Activated CD4-positive, CD25-positive, alpha-beta regulatory T cell treated with anti-CD3 and anti-CD28 coated beads, Interleukin-2, amount 50 U/mL, for 24 hours (primary cell): ENCODE measurements around the gene SNAP29.
A peak's percentile ranks its signal among the peaks of the same experiment; 100 is the strongest.
"Not testable (repeated sequence)": the region's sequence is repeated elsewhere in the genome, so short reads cannot be mapped to it uniquely, and the experiment has no call there.

Experiments
- ATAC-seq, 2 donors: fragments of 150-1000 bp; cut with Tn5 transposase; one replicate each; pipeline ENCODE4 v1.10.0; 2021; ENCODE audit warnings: mild to moderate bottlenecking in 1 of 2, moderate library complexity in 1 of 2

The SNAP29 gene

DNA sequence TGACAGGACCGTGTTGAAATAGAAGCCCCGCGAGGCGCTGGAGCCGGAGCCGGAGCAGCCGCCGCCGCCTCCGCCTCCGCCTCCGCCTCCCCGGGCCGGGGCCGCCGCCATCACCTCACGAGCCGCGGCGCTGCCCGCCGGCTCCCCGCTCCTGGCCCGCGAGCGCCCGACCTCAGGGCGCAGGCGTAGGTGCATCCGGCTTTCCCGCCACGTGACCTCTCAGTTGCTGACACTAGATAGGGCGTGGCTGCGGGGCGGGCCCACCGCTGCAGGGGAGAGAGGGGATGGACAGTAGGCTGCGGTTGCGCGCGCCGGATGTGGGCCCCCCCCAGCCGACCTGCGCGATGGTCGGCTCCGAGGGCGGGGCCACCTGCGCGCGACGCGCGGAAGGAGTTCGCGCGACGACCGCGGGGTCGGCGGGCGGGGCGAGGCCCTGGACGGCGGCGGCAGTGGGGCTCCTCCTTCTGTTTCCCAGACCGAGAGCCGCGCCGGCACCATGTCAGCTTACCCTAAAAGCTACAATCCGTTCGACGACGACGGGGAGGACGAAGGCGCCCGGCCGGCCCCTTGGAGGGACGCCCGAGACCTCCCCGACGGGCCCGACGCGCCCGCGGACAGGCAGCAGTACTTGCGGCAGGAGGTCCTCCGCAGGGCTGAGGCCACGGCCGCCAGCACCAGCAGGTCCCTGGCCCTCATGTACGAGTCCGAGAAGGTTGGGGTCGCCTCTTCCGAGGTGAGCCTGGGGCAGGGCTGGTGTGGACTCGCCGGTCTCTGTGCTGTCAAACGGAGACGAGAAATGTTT, at the start of gene SNAP29, which contains the start of gene PI4KA:
Gene SNAP29 (plus strand): TSS at position 393 of the 802 bp plus-strand sequence. CDS start 104 bp downstream, at position 497.
Gene PI4KA (minus strand): TSS at position 197 of the 802 bp plus-strand sequence. CDS start 86 bp downstream, at position 111.
- ATAC-seq: peak; percentile 94 to 95

GRCh38 chr22:20809538-20810185, 49.1 kb upstream of the SNAP29 start:
- no peak for ATAC-seq

DNA sequence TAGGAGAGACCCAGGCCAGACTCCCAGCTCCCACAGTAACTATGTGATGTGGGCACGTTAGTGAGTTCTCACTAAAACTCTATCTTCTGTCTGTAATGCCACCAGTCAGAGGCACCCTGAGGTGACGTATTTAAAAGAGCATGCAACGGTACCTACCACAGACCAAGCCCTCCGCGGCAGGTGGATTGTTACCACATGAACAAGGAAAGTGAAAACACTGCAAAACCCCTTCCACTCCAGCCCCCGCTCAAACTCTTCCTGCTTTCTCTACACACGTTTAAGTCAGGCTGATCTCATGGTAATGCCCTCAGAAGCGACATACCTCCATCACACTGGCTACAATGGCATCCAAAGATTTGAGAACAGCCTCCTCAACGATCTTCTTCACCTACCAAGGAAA, 48.2 kb upstream of the SNAP29 start:
- ATAC-seq: no peak

GRCh38 chr22:20811171-20811570, 47.6 kb upstream of the SNAP29 start:
- no peak for ATAC-seq

DNA sequence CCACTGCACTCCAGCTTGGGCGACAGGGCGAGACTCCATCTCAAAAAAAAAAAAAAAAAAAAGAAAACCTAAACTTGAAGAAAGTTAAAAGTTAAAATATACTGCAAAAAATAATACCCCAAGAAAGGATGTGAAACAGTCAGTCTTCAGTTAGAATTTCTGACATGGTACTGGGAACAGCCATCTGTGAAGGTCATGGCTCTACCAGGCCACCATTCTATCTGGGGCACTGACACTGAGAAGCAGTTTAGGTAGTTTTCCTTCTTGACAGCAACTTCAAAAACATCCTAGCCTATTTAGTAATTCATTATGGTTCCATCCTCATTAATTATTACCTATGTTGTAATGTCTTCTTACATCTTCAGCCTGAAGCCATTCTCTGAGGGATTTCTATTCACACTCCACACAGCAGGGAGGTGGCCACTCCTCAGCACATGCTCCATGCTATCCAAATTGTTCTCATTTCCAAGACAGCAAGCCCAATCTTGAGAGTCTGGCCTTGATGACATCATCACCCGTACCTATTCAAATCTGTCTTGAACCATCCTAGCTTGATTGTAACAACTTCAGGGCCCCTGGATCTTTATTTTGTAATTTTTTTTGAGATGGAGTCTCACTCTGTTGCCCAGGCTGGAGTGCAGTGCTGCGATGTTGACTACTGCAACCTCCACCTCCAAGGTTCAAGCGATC, 46.7 kb upstream of the SNAP29 start:
- no peak for ATAC-seq

DNA sequence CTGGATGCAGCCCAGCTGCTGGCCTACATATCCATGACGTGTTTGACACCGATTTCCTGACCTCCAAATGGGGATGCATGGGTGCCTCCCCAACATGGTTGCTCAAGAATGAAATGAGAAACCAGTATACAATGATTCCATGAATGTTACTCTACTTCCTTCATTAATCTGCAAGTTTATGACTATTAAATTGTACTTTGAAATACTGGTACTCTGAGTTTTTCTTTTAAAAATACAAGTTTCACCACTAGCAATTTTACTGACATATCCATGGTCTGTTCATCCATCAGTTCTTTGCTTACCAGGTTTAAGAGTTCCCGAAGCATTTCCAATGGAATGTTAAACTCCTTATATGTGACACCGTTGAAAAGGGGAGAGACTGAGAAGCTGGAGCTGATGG, 45.8 kb upstream of the SNAP29 start:
- ATAC-seq: no peak

DNA sequence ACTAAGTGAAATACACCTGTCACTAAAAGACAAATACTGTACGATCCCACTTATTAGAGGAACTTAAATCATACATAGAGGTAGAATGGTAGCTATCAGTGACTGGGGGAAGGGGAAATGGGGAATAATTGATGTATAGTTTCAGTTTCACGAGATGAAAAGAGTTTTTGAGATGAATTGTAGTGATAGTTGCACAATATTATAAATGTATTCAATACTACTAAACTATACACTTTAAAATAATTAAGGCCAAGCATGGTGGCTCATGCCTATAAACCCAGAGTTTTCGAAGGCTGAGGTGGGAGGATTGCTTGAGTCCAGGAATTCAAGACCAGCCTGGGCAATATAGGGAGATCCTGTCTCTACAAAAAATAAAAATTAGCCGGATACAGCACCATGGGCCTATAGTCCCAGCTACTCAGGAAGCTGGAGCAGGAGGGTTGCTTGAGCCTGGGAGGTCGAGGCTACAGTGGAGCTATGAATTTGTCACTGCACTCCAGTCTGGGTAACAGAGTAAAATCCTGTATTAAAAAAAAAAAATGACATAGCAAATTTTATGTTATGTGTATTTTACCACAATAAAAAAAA, 44.5 kb upstream of the SNAP29 start:
- no peak for ATAC-seq

DNA sequence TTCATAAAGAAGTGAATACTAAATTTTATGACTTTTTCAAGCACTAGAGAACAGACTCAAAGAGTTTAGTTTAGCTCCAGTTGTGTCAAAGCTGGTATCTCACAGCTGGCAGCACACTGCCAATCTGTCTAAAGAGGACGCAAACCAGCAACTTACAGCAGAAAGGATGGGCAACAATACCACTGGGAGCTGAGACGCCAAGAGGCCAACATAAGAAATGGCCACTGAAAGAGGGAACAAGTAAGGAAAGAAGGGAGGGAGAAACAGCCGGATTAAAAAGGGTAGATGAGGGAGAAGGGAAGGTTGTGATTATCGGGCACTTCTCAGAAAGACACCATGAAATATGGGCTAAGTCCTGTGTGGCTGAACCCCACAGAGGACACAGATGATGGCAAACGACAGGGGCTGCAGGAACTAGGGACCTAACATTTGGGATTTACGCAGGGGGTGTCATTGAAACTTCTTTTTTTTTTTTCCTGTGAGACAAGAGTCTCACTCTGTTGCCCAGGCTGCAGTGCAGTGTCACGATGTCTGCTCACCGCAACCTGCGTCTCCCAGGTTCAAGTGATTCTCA, 43.2 kb upstream of the SNAP29 start:
- ATAC-seq: no peak

DNA sequence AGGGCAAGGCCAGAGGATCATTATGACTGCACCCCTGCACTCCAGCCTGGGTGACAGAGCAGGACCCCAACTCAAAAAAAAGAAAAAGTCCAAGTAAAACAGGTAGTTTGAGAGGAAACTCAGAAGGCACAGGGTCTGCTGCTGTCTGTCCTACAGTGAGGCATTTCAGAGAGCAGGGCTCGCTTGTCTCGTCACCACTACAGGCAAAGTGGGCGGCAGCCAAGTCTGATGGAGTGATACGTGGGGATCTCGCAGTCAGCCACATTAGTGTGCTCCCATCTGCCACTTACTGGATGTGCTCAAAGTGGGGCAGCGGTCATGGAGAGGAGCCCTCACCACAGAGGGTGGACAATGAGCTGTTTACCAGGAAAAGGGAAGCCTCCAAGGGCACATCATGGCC, 42.2 kb upstream of the SNAP29 start:
- ATAC-seq: no peak

DNA sequence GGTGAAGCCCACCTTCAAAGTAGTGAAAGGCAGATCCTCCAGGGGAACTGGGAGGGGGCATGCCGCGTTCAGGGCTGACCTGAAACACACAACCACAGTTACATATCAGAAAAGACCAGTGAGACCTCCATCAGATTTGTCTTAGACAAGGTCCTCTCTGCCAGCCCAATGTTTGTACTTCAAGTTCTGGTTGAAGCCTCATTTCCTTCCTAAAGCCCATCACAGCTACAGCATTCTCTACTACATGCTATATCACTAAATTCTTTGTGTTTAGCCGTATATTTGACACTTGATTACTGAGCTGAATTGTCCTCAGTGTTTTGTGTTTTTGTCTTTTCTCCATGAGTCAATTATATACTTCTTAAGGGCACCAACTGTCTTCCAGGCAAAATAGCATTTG, 40.3 kb upstream of the SNAP29 start:
- no peak for ATAC-seq

- no peak for ATAC-seq
These were observed 39.3 kb upstream of the SNAP29 start for GRCh38 chr22:20819471-20819870.

DNA sequence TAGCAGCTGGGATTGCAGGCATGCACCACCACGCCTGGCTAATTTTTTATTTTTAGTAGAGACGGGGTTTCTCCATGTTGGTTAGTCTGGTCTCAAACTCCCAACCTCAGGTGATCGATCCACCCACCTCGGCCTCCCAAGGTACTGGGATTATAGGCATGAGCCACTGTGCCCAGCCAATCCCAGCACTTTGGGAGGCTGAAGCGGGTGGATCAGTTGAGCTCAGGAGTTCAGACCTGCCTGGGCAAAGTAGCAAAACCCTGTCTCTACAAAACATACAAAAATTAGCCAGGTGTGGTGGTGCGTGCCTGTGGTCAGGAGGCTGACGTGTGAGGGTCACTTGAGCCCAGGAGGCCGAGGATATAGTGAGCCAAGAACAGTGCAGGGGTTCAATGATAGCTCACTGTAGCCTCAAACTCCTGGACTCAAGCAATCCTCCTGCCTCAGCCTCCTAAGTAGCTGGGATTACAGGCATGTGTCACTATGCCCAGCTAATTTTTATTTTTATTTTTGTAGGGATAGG, 37.0 kb upstream of the SNAP29 start:
- ATAC-seq: not testable (repeated sequence)

DNA sequence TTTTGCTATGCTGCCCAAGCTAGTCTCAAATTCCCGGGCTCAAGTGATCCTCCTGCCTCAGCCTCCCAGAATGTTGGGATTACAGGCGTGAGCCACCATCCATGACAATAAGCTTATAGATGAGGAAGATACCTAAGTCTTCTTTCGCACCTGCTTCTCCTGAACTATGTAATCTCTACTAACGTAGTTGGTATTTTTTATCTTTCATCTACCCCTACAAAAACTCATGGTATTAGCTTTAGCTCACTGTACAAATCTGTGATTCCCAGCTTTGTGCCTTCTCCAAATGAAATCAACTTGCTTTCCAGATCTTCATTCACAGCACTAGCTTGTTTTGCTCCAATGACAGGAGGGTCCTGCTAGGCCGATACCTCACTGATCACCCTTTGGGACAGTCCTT, 36.6 kb upstream of the SNAP29 start:
- no peak for ATAC-seq

DNA sequence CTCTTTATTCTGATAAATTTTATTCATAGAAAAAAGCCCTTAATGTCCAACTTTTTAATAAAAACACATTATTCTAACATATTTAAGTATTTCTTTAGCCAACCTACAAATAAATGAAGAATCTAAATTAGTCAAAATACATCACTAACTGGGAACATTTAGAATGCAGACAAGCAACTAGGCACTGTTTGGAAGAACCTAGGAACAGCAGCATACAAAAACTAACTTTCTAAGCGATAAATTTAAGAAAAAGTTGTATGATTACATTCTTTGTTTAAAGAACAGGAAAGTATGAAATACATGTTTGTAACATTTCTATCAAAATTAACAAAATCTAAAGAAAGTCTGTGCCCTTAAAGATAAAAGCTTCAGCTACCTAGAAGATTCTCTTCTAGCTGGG, 35.5 kb upstream of the SNAP29 start:
- ATAC-seq: no peak

DNA sequence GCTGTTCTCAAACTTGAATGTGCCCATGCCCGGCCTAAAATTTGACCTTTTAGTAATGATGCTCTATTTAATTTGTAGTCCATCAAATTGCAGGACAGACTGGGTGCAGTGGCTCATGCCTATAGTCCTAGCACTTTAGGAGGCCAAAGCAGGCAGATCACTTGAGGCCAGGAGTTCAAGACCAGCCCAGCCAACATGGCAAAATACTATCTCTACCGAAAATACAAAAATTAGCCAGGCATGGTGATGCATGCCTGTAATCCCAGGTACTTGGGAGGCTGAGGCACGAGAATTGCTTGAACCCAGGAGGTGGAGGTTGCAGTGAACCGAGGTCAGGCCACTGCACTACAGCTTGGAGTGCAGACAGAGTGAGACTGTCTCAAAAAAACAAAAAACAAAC, 33.6 kb upstream of the SNAP29 start:
- not testable (repeated sequence) for ATAC-seq

GRCh38 chr22:20825624-20826023, 33.2 kb upstream of the SNAP29 start:
- no peak for ATAC-seq

DNA sequence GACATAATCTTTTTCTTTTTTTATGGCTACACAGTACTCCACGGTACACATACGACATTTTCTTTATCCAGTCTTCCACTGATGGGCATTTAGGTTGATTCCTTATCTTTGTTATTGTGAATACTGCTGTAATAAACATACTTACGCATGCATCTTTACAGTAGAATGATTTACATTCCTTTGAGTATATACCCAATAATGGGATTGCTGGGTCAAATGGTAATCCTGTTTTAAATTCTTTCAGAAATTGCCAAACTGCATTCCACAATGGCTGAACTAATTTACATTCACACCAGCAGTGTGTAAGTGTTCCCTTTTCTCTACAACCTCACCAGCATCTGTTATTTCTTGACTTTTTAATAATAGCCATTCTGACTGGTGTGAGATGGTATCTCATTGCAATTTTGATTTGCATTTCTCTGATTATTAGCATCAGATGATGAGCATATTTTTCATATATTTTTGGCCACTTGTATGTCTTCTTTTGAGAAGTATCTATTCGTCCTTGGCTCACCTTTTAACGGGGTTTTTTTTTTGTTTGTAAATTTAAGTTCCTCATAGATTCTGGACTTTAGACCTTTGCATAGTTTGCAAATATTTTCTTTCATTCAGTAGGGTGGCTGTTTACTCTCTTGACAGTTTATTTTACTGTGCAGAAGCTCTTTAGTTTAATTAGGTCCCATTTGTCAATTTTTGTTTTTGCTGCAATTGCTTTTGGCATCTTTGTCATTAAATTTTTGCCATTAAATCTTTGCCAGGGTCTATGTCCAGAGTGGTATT, 32.2 kb upstream of the SNAP29 start:
- ATAC-seq: not testable (repeated sequence)

DNA sequence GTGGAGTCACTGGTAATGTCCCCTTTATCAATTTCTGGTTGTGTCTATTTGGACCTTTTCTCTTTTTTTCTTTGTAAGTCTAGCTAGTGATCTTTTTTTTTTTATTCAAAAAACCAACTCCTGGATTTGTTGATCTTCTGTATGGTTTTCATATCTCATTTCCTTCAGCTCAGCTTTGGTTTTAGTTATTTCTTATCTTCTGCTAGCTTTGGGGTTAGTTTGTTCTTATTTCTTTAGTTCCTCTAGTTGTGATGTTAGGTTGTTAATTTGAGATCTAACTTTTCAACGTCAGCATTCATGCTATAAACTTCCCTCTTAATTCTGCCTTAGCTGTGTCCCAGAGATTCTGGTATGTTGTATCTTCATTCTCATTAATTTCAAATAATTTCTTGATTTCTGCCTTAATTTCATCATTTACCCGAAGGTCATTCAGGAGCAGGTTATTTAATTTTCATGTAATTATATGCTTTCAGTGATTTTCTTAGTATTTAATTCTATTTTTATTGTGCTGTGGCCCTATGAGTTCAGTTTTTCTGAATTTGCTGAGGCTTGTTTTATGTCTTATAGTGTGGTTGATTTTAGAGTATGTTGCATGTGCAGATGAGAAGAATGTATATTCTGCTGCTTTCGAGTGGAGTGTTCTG, 29.2 kb upstream of the SNAP29 start:
- ATAC-seq: no peak

DNA sequence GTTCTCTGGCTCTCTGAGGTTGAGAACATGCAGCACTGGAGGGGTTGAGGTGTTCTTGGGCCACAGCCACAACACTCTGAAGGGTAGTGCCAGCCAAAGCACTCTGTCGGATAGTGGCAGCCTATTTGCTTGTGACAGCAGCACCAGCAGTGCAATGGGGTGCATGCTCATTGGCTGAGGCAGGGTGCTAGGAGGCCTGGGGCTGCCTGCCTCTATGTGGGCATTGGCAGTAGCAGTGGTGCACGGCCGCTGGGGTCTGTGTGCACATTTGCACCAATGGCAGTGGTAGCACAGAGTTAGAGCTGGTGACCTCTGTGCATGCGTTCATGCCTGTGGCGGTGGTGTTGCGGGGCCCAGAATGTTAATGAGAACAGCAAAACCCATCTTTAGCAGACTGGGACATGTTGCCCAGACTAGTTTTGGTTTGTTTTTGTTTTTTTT, 25.6 kb upstream of the SNAP29 start:
- no peak for ATAC-seq

DNA sequence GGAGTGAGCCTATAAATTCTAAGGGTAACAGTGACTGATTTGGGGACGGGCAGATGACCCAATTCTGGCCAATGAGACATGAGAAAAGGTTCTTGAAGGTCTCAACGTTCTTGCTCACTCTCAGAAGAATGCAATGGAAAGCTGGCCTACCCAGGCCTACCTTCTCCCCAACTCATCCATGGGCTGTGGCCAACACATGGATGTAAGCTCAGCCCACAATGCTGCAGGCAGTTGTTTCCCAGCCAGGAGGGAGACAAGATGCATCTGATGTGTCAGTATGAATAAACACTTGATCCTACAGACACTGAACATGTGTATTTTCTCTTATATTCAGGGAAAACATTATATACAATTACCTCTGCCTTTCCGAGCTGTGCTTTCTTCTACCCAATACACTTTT, 24.6 kb upstream of the SNAP29 start:
- no peak for ATAC-seq

GRCh38 chr22:20834725-20835124, 24.1 kb upstream of the SNAP29 start:
- no peak for ATAC-seq
